Ishikawa (cell line): ENCODE data around the gene EML3.
A peak's percentile ranks its signal among the peaks of the same experiment; 100 is the strongest.

Experiments used
- CEBPB ChIP-seq: IDR thresholded peaks from 2 replicates; pipeline ENCODE4 v1.6.1; 2012
- CREB1 ChIP-seq: IDR thresholded peaks from 2 replicates; pipeline ENCODE4 v1.6.1; 2012; ENCODE audit warnings: low read depth
- EGR1 ChIP-seq: IDR thresholded peaks from 2 replicates; pipeline ENCODE4 v1.6.1; 2012
- EP300 ChIP-seq: IDR thresholded peaks from 2 replicates; pipeline ENCODE4 v1.6.1; 2012; ENCODE audit warnings: borderline replicate concordance
- FOXM1 ChIP-seq: IDR thresholded peaks from 2 replicates; pipeline ENCODE4 v1.6.1; 2012; ENCODE audit warnings: low read depth, borderline replicate concordance
- MAX ChIP-seq: IDR thresholded peaks from 2 replicates; pipeline ENCODE4 v1.6.1; 2012
- NFIC ChIP-seq: IDR thresholded peaks from 2 replicates; pipeline ENCODE4 v1.6.1; 2012
- RAD21 ChIP-seq: IDR thresholded peaks from 2 replicates; pipeline ENCODE4 v1.6.1; 2012; ENCODE audit warnings: low read depth
- REST ChIP-seq: IDR thresholded peaks from 2 replicates; pipeline ENCODE4 v1.6.1; 2012; ENCODE audit warnings: low read depth, mild to moderate bottlenecking
- TAF1 ChIP-seq: IDR thresholded peaks from 2 replicates; pipeline ENCODE4 v1.6.1; 2012; ENCODE audit warnings: low read depth, mild to moderate bottlenecking
- TCF12 ChIP-seq: IDR thresholded peaks from 2 replicates; pipeline ENCODE4 v1.6.1; 2012; ENCODE audit warnings: low read depth
- TEAD4 ChIP-seq: IDR thresholded peaks from 2 replicates; pipeline ENCODE4 v1.6.1; 2012
- USF1 ChIP-seq: IDR thresholded peaks from 2 replicates; pipeline ENCODE4 v1.6.1; 2012
- YY1 ChIP-seq: IDR thresholded peaks from 2 replicates; pipeline ENCODE4 v1.6.1; 2012; ENCODE audit warnings: low read depth
- ZBTB7A ChIP-seq: IDR thresholded peaks from 2 replicates; pipeline ENCODE4 v1.6.1; 2012; ENCODE audit warnings: low read depth

Gene EML3

DNA sequence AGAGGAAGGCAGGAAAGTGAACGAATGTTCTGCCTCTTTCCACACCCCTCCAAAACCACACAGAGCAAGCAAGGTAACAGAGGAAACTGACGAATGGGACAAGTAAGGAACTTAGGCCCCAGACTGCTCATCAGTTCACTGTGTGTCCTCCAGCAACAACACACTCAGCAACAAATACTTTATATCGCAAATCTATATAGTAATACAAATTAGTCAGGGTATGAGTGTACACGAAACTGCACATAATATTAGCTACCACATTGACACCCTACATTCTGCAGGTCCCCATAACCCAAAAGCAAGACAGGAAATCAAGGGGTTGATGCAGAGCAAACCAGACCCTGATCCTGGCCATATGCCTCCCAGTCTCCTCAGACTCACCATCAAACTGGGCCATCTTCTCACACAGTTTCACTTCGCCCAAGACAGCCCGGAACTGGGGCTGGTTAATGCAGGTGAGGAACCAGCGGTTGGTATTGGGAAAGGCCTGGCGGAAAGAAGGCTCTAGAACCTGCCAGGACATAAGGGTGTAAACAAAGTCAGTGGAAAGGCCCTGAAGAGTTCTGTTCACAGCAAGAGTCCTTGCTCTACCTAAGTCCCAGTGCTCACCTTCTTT lies 45.4 kb downstream of the EML3 start:
- TF ChIP-seq EP300 (no peak), TEAD4 (no peak)

GRCh38 chr11:62566247-62566646 lies 46.3 kb downstream of the EML3 start:
- TF ChIP-seq TAF1 = no peak
- TF ChIP-seq YY1 = no peak
- TF ChIP-seq EGR1 = no peak
- no peak for TF ChIP-seq FOXM1
- no peak for TF ChIP-seq REST
- no peak for TF ChIP-seq USF1
- no peak for TF ChIP-seq ZBTB7A
- no peak for TF ChIP-seq TCF12
- no peak for TF ChIP-seq MAX

DNA sequence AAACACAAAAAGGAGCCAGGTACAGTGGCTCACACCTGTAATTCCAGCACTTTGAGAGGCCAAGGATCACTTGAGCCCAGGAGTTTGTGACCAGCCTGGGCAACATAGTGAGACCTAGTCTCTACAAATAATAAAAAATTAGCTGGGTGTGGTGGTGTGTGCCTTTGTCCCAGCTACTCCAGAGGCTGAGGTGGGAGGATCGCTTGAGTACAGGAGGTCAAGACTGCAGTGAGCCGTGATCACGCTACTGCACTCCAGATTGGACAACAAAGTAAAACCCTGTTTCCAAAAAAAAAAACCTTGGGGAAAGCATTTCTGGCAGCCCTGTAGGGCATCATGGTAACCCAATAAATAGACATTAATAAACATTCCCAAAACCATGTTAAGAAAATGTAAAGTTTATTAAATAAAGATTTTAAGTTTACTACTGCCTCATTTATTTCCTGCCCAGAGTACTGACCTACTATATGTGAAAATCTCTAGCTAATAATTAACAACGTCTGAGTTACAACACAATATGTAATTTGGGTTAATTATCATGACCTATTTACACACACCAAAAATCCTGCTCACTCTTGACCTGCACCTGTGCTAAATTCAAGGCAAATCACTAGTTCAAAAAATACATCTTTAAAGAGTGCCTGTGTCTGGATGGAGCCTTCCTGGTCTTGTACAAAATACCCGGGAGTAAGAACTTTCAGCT lies 47.3 kb downstream of the EML3 start:
- no peak for TF ChIP-seq TCF12
- no peak for TF ChIP-seq MAX
- TF ChIP-seq CREB1 = no peak
- TF ChIP-seq EP300 = no peak
- no peak for TF ChIP-seq REST
- no peak for TF ChIP-seq FOXM1
- no peak for TF ChIP-seq ZBTB7A
- no peak for TF ChIP-seq RAD21
- TF ChIP-seq YY1 = no peak
- TF ChIP-seq USF1 = no peak
- no peak for TF ChIP-seq CEBPB
- TF ChIP-seq NFIC = no peak
- no peak for TF ChIP-seq TEAD4
- no peak for TF ChIP-seq EGR1
- TF ChIP-seq TAF1 = no peak

DNA sequence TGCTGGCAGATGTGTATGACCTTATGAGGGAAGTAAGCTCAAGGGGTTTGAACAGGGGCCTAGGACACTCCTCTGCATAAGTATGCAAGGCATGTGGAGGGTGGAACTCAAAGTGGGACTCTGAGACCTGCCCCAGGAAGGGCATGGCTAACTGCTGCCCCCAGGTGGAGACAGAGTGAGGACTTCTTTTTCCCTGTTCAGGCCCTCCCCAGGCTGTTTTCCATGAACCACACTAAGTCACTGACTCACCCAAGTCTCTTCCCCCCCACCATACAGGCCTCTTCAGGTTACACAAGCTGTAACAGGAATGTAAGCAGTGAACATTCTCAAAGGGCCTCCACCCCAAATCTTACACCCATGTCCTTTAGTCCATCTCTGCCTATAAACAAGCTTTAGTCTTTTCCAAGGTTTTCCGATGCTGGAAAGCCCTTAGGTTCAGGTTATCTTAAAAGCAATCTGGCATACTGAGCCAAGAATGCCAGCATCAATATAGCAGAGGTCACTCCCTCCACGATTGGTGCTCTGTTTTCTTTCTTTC lies 51.9 kb downstream of the EML3 start:
- TF ChIP-seq RAD21 (peak; percentile 77), TEAD4 (peak; percentile 81), TCF12 (0 out of 2 replicates have a peak, but pooled peaks have one; percentile 38), CEBPB (no peak), EP300 (no peak), NFIC (0 out of 2 replicates have a peak, but pooled peaks have one; percentile 9)

GRCh38 chr11:62559204-62559603 lies 53.4 kb downstream of the EML3 start:
- no peak for TF ChIP-seq MAX
- no peak for TF ChIP-seq ZBTB7A
- TF ChIP-seq EP300 = no peak
- no peak for TF ChIP-seq TEAD4
- no peak for TF ChIP-seq REST
- no peak for TF ChIP-seq CREB1
- no peak for TF ChIP-seq EGR1
- no peak for TF ChIP-seq YY1
- TF ChIP-seq FOXM1 = no peak
